Measurements from ENCODE around the gene UBE2I.
"Not testable (repeated sequence)": the region's sequence is repeated elsewhere in the genome, so short reads cannot be mapped to it uniquely, and the experiment has no call there.

UBE2I gene

GRCh38 chr16:1308977-1309885 lies at the start of gene UBE2I:
Gene UBE2I, plus strand, starts transcription at chr16:1309636. Its CDS starts 4,395 bp downstream, at chr16:1314031.
- peak; percentile 99 for DNase-seq

- DNase-seq, result no peak
These were observed 49.7 kb upstream of the UBE2I start for GRCh38 chr16:1259760-1260068.

- DNase-seq, result no peak
These were observed 49.2 kb upstream of the UBE2I start for GRCh38 chr16:1260101-1260680.

- no peak for DNase-seq
These were observed 48.1 kb upstream of the UBE2I start for GRCh38 chr16:1261131-1261892.

GRCh38 chr16:1262210-1262845 lies 47.1 kb upstream of the UBE2I start:
- no peak for DNase-seq

- DNase-seq, result no peak
These were observed 46.6 kb upstream of the UBE2I start for GRCh38 chr16:1262846-1263221.

- no peak for DNase-seq
These were observed 45.7 kb upstream of the UBE2I start for GRCh38 chr16:1263591-1264344.

- DNase-seq, result no peak
These were observed 44.9 kb upstream of the UBE2I start for GRCh38 chr16:1264345-1265089.

GRCh38 chr16:1265090-1265630 lies 44.3 kb upstream of the UBE2I start:
- no peak for DNase-seq

- DNase-seq, result no peak
These were observed 43.6 kb upstream of the UBE2I start for GRCh38 chr16:1265826-1266225.

- DNase-seq, result not testable (repeated sequence)
These were observed 40.0 kb upstream of the UBE2I start for GRCh38 chr16:1269418-1269817.

- no peak for DNase-seq
These were observed 38.1 kb upstream of the UBE2I start for GRCh38 chr16:1271380-1271723.

- not testable (repeated sequence) for DNase-seq
These were observed 37.6 kb upstream of the UBE2I start for GRCh38 chr16:1271724-1272413.

GRCh38 chr16:1272453-1273198 lies 36.8 kb upstream of the UBE2I start:
- no peak for DNase-seq

- no peak for DNase-seq
These were observed 35.6 kb upstream of the UBE2I start for GRCh38 chr16:1273816-1274215.

- DNase-seq, result no peak
These were observed 34.7 kb upstream of the UBE2I start for GRCh38 chr16:1274767-1275166.

GRCh38 chr16:1275791-1276579 lies 33.5 kb upstream of the UBE2I start:
- no peak for DNase-seq

- DNase-seq, result no peak
These were observed 32.9 kb upstream of the UBE2I start for GRCh38 chr16:1276580-1276878.

GRCh38 chr16:1277151-1277598 lies 32.3 kb upstream of the UBE2I start:
- no peak for DNase-seq

Measured in fibroblast of skin of right biceps (primary cell).